ENCODE data around the gene DPF3. TPM values are rescaled to one million over a fixed set of nuclear protein-coding genes. Genes with fewer than 3 reads are reported as not detected.

DPF3 gene
- total and polyA plus RNA-seq, 2 of the 13 experiments (the other 11 are each of a cell fraction or from before 2014, with no cell fraction given): 0.09 to 0.60 TPM

- TF ChIP-seq CTCF (CRISPR knock-in tag; IDR thresholded peaks at IDR 0.05) (no peak), ETV5 (CRISPR knock-in tag; IDR thresholded peaks at IDR 0.05; ENCODE audit: borderline replicate concordance) (no peak), ZNF496 (CRISPR knock-in tag; IDR thresholded peaks at IDR 0.05; ENCODE audit: insufficient replicate concordance) (no peak), ZNF746 (CRISPR knock-in tag; IDR thresholded peaks at IDR 0.05) (no peak), SSRP1 (CRISPR knock-in tag; IDR thresholded peaks at IDR 0.05) (no peak), ZXDC (CRISPR knock-in tag; IDR thresholded peaks at IDR 0.05) (no peak), ZNF776 (CRISPR knock-in tag; IDR thresholded peaks at IDR 0.05) (no peak), ZBTB49 (CRISPR knock-in tag; IDR thresholded peaks at IDR 0.05; ENCODE audit: borderline replicate concordance) (no peak), FOXO4 (CRISPR knock-in tag; conservative IDR thresholded peaks at IDR 0.05) (no peak), ZNF510 (CRISPR knock-in tag; IDR thresholded peaks at IDR 0.05; ENCODE audit: low read depth) (no peak), CAMTA2 (CRISPR knock-in tag; IDR thresholded peaks at IDR 0.05; ENCODE audit: borderline replicate concordance) (no peak), KAT8 (CRISPR knock-in tag; IDR thresholded peaks at IDR 0.05) (peak; percentile 55), ARNTL (CRISPR knock-in tag; IDR thresholded peaks at IDR 0.05) (peak; percentile 67; the same call in 1 of the 2 replicates), SMC3 (IDR thresholded peaks at IDR 0.05; ENCODE audit: low read length) (no peak), ZNF296 (CRISPR knock-in tag; conservative IDR thresholded peaks at IDR 0.05) (no peak; the same call in 1 of the 2 replicates), ZNF724P (CRISPR knock-in tag; IDR thresholded peaks at IDR 0.05; ENCODE audit: borderline replicate concordance) (no peak), AFF4 (CRISPR knock-in tag; IDR thresholded peaks at IDR 0.05) (no peak)
These were observed 32.6 kb upstream of the DPF3 start, which contains the start of gene DCAF4 (continued) for GRCh38 chr14:72926292-72927028.
